ENCODE data around the gene LRRC26.
"Not testable (repeated sequence)": the region's sequence is repeated elsewhere in the genome, so short reads cannot be mapped to it uniquely, and the experiment has no call there.

LRRC26 gene

DNA sequence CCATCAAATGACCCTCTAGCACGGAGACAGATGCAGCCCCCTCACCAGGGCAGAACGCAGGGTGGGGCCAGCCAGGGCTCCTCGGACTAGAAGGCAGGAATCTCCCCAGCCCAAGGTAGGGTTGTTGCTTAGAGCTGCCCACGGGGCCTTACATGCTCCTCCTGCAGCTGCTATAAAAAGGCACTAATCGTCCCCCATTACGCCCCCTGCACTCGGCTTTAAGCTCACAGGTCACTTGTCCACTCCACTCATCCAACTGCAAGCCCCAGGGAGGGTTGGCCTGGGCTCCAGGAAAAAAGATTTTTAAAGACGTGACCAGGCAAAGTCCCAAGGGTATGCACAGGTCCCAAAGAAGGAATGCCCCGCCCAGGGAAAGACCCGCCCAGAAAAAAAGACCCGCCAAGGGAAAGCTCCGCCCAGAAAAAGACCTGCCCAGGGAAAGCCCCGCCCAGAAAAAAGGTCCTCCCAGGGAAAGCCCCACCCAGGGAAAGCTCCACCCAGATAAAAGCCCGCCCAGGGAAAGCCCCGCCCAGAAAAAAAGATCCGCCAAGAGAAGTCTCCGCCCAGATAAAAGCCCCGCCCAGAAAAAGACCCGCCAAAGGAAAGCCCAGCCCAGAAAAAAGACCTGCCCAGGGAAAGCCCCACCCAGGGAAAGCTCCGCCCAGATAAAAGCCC, 19.8 kb downstream of the LRRC26 start:
- DNase-seq = no peak

DNA sequence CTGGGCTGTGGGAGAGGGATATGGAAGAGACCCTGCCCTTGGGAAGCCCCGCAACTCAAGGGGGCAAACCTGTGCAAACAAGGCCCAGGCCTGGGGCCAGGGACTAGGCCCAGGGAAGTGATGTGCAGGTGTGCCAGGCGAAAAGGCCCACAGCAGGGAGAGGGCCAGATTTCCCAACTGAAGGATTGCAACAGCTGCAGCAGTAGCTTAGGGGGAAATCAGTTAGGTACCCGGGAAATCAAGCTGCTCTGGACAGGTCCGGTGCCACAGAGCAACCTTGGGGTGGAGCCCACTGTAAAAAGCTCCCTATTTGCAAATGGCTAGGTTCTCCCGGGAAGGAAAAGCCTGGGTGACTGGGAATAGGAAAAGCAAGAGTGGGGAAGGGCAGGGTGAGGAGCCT, 20.5 kb downstream of the LRRC26 start:
- no peak for DNase-seq

DNA sequence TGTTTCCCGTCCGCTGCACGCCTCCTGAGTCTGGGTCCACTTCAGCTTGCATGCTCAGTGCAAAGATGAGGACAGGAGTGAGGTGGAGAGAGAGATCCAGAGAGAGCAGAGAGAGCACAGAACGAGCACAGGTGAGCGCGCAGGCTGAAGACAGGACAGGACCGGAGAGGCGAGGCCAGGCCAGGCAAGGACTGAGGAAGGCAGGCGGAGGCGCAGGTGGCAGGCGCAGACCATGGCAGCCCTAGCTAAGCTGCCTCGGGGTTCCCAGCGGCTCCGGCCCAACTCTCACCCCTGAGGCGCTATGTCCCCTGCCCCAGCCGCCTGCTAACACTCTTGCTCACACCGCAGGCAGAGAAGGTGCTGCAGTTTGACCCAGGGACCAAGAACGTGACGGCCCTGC, 21.2 kb downstream of the LRRC26 start:
- no peak for DNase-seq

DNA sequence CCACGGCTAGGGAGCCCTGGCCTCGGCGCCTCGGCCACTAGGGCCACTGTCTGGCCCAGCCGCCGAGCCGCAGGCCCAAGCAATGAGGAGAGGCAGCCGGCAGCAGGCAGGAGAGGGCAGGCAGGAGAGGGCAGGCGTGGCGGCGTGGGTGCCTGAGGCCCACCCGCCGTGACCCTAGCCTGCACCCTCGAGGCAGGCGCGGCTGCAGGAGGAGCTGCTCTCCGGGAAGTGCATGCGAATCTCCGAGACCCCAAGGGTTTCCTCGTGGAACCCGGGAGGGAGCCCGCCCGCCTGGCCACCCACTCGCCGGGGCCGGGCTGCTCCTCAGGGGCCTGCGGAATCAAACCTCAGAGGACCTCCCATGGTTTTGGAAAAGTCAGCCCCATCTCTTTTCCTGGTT, 21.6 kb downstream of the LRRC26 start:
- DNase-seq = no peak

DNA sequence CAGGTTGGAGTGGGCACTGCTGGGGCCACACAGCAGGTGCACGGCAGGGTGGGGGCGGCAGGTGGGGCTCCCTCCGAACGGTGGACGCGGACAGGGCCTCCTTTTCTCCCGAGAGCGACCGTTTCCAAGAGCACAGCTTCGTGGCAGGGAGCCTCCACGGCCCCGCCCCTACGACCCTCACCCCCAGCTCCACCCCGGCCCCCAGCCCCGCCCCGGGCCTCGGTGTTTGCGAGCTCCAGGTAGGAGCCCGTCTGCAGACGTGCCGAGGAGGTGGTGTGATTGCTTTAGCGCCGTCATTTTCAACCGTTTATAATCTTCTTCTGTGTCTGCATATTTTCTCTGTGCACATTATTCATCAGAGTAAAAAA, 22.1 kb downstream of the LRRC26 start:
- peak; percentile 33 for DNase-seq

DNA sequence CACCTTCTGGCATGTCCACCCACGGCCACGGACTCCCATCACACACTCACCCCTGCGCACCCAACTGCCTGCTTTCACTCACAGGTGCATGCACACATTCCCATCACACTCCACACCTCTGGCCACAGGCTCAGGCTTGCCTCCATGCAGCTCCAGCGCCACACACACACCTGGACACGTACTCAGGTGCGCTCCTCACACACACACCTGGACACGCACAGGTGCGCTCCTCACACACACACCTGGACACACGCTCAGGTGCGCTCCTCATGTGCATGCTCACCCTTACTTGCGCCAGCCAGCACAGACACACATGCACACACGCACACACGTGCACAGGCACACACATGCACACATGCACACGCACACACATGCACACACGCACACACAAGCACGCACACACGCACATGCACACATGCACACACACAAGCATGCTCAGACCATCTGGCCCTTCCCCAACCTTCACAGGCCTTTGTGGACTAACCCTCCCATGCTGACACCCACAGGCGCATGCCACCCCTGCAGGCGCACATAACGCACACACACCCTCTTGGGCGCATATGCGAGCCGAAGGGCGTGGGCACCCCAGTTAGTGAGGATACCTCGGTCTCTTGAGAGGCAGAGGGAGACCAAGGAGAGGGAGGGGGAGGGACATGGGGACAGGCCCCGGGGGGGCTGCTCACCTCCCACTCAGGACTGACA, 22.6 kb downstream of the LRRC26 start:
- peak; percentile 4 for DNase-seq

DNA sequence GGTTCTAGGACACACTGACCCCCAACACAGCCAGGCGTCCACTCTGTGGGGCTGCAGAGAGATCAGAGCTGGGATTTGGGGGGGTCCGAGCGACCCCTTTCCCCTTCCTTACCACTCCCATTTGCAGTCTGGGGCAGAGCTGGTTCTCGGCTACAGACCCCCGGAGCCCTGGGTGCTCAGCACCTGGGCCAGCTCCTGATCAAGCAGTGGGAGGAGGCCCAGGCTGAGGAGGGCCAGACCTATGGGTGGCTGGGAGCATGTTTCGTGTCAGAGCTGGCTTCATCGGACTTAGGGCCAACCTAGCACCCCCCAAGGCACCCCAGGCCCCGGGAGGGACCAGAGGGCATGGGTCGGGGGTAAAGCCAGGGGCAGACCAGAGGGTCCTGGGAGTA, 23.3 kb downstream of the LRRC26 start:
- no peak for DNase-seq

DNA sequence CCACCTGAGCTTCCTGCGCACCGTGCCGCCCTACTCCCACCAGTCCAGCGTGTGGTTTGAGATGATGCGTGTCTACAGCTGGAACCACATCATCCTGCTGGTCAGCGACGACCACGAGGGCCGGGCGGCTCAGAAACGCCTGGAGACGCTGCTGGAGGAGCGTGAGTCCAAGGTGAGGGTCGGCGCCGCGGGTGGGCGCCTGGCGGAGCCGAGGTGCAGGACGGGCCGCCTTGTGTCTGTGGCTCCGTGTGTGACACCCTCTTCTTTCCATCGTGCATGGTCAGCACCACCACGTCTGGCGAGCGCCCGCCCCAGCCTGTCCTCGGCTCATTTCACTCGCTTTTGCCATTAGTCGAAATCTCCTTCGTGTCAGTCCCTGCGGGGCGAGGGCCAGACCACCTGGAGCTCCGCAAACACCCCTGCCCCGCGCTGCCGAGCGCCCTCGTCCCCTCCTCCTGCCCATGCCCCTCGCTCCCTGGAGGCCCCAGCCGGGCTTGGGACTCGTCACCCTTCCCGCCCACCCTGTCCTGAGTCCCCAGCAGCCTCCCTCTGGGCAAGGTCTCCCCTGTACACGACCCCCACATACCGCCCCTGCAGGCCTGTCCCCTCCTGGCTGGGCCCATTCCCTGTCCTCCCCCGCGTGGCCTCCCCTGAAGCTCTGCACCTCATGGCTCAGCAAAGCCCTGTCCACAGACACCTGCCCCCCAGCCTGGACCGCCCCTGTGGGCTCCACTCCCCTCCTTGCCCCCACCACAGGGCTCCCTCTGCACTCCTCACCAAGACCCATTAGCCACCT, 23.9 kb downstream of the LRRC26 start:
- DNase-seq = no peak

DNA sequence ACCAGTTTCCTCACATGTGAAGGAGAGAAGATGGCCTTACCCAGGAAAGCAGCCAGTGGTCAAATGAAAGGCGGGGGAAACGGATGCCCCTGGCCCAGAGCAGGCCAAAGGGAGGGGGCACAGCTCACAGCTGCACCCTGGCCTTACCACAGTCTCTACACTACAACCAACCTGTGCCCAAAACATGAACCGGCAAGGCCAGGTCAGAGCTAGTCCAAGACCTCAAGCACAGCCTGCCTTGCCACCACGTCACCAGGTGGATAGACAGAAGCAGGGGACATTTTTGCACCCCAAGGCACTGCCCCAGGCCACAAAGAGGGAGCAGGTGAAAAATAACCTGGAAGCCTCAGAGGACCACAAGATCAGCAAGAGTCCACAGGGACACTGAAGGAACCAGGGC, 26.4 kb downstream of the LRRC26 start:
- no peak for DNase-seq

DNA sequence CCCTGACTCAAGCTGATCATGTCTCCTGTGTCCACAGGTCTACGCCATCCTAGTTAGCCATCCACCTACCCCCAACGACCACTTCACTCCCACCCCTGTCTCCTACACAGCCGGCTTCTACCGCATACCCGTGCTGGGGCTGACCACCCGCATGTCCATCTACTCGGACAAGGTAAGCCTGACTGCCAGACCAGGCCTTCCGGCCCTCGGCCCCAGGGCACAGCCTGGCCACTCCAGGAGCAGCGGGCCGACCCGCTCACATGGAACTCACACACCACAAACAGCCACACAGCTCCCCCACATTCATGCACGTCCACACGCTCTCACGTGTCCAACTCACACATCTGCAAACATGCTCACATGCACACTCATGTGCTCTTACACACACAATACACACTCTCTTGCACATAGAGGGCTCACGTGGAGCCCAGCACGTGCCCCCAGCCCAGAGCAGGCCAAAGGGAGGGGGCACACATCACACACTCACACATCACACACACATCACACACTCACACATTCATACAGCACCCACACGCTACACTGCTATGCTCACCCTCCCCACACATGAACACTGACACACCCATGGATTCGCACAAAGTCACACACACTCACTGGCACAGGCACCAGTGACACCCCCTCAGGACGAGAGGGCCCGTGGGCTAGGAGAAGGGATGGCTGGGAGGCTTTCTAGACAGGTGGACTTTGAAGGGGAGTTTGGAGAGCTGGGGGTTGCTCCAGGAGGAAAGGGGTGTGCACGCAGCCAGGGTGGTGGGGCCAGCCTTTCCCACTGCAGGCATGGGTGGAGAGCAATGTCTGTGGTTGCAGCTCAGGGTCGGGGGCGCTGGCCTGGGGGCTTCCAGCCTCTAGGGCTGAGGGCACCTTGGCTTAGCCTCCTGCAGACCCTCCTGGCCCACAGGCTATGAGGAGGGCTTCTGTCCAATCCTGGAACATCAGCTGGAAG, 27.6 kb downstream of the LRRC26 start:
- DNase-seq = no peak

DNA sequence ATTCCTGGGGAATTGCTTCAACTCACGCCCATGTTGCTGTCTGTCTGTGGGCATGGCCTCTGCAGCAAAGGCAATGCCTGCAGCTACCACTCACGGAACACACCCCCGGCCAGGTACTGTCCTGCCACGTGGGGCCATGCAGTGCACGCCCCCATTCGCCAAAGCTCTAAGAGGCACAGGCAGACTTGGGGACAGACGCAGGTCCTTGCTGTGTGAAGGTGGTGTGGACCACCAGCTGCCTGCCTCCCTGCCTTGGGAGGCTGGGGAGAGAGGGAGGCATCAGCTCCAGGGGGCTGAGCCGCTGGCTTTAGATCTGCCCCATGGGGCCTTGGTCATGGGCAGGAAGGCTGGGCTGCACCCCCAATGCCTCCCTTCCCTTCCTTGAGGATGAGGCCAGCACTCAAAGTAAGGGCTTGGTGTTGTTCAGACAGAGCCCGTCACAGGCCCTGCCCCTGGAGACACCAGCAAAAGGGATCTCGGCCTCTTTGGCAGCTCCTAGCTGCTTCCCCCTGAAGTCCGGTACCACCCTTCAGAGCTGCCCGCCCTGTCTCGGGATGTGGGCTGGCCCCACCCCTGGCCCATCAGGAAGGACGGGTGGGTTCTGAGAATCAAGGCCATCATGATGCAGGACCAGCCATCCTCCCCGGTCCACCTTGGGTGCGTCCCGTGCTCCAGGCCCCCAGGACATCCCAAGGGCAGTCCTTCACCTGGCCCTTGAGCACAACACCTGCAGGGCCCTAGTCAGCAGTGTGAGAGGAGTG, 28.6 kb downstream of the LRRC26 start:
- no peak for DNase-seq

DNA sequence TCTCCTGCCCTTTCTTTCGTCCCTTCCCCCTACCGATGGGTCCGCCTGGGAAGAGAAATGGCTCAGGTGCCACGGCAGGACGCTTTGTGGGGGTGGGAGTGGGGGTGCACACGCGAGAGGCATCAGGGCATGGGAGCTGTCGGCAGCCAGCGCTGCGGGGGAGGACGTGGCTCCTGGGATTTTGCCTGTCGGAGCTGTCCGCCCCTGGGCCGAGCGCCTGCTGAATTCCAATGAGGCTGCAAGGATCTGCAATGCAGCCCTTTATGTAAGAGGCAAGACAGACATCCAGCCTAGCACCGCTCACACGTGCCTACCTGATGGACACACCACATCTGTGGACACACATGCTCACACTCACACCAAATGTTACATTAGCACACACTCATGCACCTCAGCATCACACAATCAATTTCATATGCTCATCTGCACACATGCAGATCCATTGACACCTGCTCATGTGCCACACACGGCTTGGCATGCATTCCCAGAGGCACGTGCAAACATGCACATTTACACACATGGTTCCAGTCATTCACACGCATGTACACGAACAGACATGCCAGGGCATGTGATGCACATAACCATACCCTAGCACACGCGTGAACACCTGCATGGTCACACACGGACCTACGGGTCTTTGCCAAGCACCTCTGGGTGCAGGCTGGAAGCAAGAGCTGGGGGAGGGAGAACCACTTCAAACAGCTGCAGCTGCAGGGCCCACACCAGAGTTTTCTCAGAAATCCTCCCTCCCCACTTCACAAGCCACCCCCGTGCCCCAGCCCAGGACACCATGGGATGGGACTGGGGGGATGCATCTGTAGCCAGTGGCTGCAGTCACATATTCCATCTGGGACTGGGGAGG, 29.5 kb downstream of the LRRC26 start:
- no peak for DNase-seq

DNA sequence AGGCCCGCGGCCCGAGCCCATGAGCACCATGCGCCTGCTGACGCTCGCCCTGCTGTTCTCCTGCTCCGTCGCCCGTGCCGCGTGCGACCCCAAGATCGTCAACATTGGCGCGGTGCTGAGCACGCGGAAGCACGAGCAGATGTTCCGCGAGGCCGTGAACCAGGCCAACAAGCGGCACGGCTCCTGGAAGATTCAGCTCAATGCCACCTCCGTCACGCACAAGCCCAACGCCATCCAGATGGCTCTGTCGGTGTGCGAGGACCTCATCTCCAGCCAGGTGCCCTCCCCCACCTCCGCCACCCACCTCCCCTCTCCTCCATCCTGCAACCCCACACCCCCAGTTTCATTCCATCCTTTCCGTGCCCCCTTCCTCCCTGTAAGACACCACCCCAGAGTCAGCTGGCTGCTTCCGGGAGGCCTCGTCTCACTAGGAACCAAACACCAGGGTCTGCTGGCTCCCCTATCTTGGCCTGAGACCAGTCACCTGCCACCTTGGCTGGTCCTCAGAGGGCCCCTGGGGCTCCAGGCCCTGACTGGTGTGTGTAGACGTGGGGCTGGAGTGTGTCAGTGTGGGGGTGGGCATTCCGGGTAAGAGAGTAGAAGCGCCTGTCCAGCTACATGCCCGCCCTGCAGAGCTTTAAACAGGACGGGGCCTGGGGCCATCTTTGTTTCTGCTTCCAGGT, 30.2 kb downstream of the LRRC26 start:
- no peak for DNase-seq

DNA sequence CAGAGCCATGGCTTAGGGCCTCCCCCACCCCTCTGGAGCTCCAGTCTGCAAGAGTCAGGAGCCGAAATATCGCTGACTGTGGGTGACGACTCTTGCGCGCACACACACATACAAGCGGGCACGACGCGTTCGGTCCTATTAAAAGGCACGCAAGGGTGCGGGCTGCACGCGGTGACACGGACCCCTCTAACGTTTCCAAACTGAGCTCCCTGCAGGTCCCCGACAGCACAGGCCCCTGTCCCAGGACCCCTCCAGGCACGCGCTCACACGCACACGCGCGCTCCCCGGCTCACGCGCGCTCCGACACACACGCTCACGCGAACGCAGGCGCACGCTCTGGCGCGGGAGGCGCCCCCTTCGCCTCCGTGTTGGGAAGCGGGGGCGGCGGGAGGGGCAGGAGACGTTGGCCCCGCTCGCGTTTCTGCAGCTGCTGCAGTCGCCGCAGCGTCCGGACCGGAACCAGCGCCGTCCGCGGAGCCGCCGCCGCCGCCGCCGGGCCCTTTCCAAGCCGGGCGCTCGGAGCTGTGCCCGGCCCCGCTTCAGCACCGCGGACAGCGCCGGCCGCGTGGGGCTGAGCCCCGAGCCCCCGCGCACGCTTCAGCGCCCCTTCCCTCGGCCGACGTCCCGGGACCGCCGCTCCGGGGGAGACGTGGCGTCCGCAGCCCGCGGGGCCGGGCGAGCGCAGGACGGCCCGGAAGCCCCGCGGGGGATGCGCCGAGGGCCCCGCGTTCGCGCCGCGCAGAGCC, 31.0 kb downstream of the LRRC26 start, which contains the start of gene GRIN1:
TSS of gene GRIN1 (plus strand) at position 433 of the 746 bp plus-strand sequence. CDS start 333 bp downstream, outside the sequence.
- DNase-seq = no peak

DNA sequence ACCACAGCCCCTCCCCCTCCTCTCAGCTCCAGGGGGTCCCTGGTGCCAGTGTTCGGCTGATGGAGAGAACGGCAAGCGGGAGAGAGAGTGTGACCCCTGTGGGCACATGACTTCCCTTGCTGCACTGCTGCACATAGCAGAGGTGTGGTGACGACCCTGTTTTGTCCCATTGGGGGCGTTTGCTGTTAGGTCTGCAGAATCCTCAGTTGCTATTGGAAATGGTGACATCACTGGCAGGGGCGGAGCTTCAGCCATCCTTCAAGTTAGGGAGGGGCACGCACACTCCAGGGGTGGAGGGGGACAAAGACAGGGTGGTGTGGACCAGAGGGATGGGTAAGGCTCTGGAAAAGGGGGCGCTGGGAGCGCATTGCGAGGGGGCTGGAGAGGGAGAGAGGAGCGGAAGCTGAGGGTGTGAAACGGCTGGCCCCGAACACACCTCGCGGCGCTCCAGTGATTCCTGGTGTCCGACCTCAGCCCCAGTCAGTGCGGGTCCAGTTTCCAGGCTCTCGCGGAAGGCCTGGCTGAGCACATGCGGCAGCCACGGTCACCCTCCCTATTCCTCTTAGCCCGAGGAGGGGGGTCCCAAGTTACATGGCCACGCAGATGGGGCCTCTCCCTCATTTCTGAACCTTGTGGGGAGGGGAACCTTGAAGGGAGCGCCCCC, 31.7 kb downstream of the LRRC26 start:
- DNase-seq = no peak

DNA sequence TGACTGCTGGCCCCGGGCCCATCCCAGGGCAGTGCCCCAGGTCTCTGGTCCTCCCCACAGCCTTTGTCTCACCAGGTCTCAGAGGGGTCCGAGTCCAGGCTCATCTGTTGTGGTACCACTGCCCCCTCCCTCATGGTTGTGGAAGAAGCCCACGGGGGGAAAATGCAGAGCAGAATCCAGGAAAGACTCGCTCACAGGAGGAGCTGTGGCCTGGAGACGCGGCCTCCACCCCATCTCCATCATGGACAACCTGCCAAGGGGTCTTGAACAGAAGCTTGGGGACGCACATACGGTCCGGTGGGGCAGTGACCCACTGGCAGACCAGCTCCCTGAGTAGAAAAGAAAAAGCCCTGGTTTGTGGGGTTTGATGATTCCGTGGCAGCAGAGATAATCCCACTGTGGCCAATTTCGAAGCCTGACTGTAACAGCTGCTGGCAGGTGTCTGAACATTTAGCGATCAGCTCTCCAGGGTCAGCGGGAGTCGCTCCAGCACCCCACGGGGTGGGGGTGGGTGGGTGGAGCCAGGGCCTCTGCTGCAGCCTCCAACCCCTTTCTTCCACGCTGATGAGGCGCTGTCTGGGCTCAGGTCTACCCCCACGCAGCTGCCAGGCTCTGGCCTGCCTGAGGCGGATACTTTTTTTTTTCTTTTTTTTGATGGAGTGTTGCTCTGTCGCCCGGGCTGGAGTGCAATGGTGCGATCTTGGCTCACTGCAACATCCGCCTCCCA, 32.8 kb downstream of the LRRC26 start:
- peak; percentile 21 for DNase-seq

DNA sequence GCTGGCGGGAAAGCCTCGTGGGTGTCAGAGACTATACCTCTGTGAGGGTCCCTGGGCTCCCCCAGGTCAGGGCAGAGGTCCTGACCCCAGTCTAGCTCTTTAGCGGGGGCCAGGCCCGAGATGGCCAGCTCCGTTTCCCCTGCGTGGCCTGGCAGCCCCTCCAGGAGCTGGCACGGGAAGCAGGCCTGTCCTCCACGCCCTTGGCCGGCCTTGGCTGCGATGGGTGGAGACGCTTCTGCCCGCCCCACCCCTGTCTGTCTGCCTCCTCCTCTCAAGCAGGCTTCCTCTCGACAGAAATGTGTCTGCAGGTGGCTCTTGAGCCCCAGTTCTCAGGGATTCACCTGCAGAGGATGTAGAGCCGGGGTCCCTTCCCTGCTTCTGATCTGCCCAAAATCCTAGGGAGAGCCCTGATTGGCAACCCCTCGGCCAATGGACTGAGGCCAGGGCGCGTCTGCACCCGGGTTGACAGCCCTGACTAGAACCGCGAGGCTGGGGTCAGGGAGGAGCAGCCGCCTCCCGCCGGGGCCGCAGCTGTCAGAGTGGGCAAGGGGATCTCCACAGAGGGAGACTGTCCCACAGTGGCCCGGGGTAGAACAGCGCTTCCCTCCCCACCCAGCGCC, 33.5 kb downstream of the LRRC26 start:
- no peak for DNase-seq

DNA sequence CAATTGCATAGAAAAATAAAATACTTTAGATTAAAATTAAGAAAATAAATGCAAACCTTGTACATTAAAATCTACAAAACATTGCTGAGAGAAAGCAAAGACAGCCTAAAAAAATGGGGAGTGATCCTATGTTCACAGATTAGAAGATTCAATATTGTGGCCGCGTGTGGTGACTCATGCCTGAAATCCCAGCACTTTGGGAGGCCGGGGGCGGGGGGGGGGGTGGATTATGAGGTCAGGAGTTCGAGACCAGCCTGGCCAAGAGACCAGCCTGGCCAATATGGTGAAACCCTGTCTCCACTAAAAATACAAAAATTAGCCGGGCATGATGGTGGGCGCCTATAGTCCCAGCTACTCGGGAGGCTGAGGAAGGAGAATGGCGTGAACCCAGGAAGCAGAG, 34.7 kb downstream of the LRRC26 start:
- DNase-seq = not testable (repeated sequence)

All from MV-4-11 (cell line).